NCI-H1105 (cell line): ENCODE measurements around the gene AMZ1.

Source experiments
- DNase-seq: peaks from one replicate; lab custom pipeline; 2025; lab: John Stamatoyannopoulos, UW

AMZ1 gene

GRCh38 chr7:2751086-2751485 lies 63.1 kb downstream of the AMZ1 start:
- DNase-seq: no peak

- DNase-seq: no peak
Observed at GRCh38 chr7:2753148-2753547, 65.1 kb downstream of the AMZ1 start.

- no peak for DNase-seq
Observed at GRCh38 chr7:2754086-2754485, 66.1 kb downstream of the AMZ1 start.

- no peak for DNase-seq
Observed at GRCh38 chr7:2754912-2755311, 66.9 kb downstream of the AMZ1 start.

GRCh38 chr7:2755531-2755930 lies 67.5 kb downstream of the AMZ1 start:
- DNase-seq: no peak

GRCh38 chr7:2757361-2757903 lies 69.4 kb downstream of the AMZ1 start:
- no peak for DNase-seq

GRCh38 chr7:2757904-2758672 lies 70.1 kb downstream of the AMZ1 start:
- DNase-seq: no peak

GRCh38 chr7:2758673-2759616 lies 70.9 kb downstream of the AMZ1 start:
- no peak for DNase-seq

GRCh38 chr7:2759736-2760097 lies 71.7 kb downstream of the AMZ1 start:
- no peak for DNase-seq

GRCh38 chr7:2760098-2760889 lies 72.3 kb downstream of the AMZ1 start:
- DNase-seq: no peak

- DNase-seq: no peak
Observed at GRCh38 chr7:2761131-2761624, 73.2 kb downstream of the AMZ1 start.

- no peak for DNase-seq
Observed at GRCh38 chr7:2761801-2762497, 73.9 kb downstream of the AMZ1 start.

GRCh38 chr7:2763597-2763996 lies 75.6 kb downstream of the AMZ1 start:
- no peak for DNase-seq

GRCh38 chr7:2764621-2765020 lies 76.6 kb downstream of the AMZ1 start:
- no peak for DNase-seq
